Osteoblast (primary cell): ENCODE results near the gene OBI1. TPM values are rescaled to one million over a fixed set of nuclear protein-coding genes. Genes with fewer than 3 reads are reported as not detected.

ENCODE experiments used
- DNase-seq: peaks from one replicate; pipeline ENCODE4 v3.0.0; 2011; ENCODE audit warnings: low spot score, mixed read lengths; ENCODE audit not compliant: insufficient read length; ENCODE audit errors: missing footprints
- H2AFZ ChIP-seq: 2 replicates; pipeline ENCODE4 v1.6.0; 2011; ENCODE audit warnings: mild to moderate bottlenecking, low read length
- H3K27ac ChIP-seq: 2 replicates; pipeline ENCODE4 v1.5.1; 2011; ENCODE audit warnings: mild to moderate bottlenecking, low read depth, low read length, moderate library complexity
- H3K27me3 ChIP-seq: 2 replicates; pipeline ENCODE4 v1.6.0; 2012; ENCODE audit warnings: mild to moderate bottlenecking, control low read depth, inconsistent platforms, low read length, moderate library complexity; ENCODE audit not compliant: insufficient read depth
- H3K36me3 ChIP-seq: 2 replicates; pipeline ENCODE4 v1.5.1; 2011; ENCODE audit warnings: mild to moderate bottlenecking, low read length, control low read depth, moderate library complexity; ENCODE audit not compliant: insufficient read depth
- H3K4me1 ChIP-seq: 2 replicates; pipeline ENCODE4 v1.5.1; 2011; ENCODE audit warnings: mild to moderate bottlenecking, low read length, control low read depth, moderate library complexity; ENCODE audit not compliant: insufficient read depth
- H3K4me2 ChIP-seq: 2 replicates; pipeline ENCODE4 v1.6.0; 2011; ENCODE audit warnings: mild to moderate bottlenecking, low read length; ENCODE audit not compliant: insufficient read depth
- H3K4me3 ChIP-seq: fragments of 200-600 bp; sonication (generic); 3 replicates; pipeline ENCODE4 v1.5.1; 2012; ENCODE audit warnings: mild to moderate bottlenecking, low read length, inconsistent platforms; ENCODE audit not compliant: insufficient read depth
- H3K79me2 ChIP-seq: 2 replicates; pipeline ENCODE4 v1.6.0; 2012; ENCODE audit warnings: mild to moderate bottlenecking, low read length, control low read depth, inconsistent platforms; ENCODE audit not compliant: insufficient read depth
- H3K9me3 ChIP-seq: 2 replicates; pipeline ENCODE4 v1.5.1; 2011; ENCODE audit warnings: low read depth, low read length, control low read depth
- H4K20me1 ChIP-seq: 2 replicates; pipeline ENCODE4 v1.6.0; 2012; ENCODE audit warnings: mild to moderate bottlenecking, low read length, control low read depth; ENCODE audit not compliant: insufficient read depth
- total RNA-seq: library from RNA; depleted of rRNA; stranded (reverse); fragments of >200 nt; gene quantifications from 2 replicates; pipeline ENCODE4 v1.2.3, GENCODE V29; 2012
- TF ChIP-seq, protein P1 (sequence below): IDR thresholded peaks from 2 replicates; pipeline ENCODE4 v1.5.1; 2011; ENCODE audit warnings: mild to moderate bottlenecking, low read depth, low read length, moderate library complexity; ENCODE audit errors: extremely low read depth

Gene OBI1
- total RNA-seq, 1 donor, result 12.7 TPM

DNA sequence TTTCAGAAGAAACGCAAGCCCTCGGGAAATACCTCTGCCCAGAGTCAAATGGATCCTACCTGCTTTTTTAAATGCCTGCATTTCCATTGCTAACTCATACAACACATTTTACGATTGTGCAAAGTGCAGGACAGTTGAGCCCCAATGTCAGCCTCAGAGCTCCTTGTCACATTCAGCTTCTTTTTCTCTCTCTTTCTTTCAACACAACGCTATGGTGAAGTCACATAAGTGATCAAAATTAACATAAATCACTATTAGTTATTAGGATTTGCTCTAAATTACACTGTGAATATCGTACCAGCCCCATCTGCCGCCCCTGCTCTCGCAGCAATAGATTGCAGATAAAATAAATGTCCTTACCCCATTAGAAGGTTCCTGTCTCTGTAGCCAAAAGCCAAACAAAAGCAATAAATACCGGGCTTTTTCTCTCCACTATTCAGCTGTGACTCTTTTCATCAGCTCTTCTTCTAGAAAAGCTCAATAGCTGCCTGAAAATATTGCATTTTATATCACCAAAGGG, 64.4 kb downstream of the OBI1 start:
- H3K27me3 ChIP-seq, result peaks cover 75% of the 10 kb centered on the region
- TF ChIP-seq, protein P1, sequence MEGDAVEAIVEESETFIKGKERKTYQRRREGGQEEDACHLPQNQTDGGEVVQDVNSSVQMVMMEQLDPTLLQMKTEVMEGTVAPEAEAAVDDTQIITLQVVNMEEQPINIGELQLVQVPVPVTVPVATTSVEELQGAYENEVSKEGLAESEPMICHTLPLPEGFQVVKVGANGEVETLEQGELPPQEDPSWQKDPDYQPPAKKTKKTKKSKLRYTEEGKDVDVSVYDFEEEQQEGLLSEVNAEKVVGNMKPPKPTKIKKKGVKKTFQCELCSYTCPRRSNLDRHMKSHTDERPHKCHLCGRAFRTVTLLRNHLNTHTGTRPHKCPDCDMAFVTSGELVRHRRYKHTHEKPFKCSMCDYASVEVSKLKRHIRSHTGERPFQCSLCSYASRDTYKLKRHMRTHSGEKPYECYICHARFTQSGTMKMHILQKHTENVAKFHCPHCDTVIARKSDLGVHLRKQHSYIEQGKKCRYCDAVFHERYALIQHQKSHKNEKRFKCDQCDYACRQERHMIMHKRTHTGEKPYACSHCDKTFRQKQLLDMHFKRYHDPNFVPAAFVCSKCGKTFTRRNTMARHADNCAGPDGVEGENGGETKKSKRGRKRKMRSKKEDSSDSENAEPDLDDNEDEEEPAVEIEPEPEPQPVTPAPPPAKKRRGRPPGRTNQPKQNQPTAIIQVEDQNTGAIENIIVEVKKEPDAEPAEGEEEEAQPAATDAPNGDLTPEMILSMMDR, result no peak
- H3K4me2 ChIP-seq, result no peak overlapping the region
- H4K20me1 ChIP-seq, result no peaks in the 10 kb centered on the region
- no peaks in the 10 kb centered on the region for H3K9me3 ChIP-seq
- H3K4me3 ChIP-seq, result no peak overlapping the region
- H3K36me3 ChIP-seq, result no peaks in the 10 kb centered on the region
- no peaks in the 10 kb centered on the region for H3K4me1 ChIP-seq
- H3K79me2 ChIP-seq, result no peaks in the 10 kb centered on the region
- no peak overlapping the region for H2AFZ ChIP-seq
- DNase-seq, result no peak
- no peak overlapping the region for H3K27ac ChIP-seq

DNA sequence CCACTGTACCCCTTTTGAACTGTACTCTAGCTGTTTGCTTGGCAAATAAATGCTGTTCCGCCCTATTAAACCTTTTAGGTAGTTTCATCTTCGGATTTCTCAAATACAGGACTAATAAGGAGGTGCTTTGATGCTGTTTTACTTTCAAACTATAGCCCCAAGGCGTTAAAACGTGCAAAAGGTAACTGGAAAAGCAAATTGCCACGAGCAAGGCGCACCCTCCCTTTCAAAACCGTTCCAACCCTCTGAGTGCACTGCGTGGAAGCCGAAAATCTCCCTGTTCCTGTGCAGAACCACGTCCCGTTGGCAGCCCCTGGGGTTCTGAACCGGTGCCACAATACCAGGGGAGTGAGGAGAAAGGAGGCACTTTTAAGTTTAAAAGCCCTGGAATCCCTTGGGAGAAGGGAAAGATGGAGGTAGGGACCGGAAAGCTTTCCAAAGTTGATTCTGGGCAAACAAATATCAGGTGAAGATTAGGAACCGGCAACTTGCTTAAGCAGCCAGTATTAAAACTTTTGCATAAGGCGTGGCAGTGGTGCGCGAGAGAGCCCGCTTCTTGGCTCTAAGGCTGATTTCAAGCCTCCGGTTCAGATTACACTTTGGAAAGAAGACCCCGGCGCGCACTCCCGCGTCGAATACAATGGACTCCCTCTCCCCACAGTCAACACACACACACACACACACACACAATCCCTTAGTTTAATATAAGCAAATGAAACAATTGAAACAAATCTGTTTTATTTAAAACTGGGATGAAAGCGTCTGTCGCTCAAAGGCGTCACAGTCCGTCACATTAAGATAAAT, 65.1 kb downstream of the OBI1 start:
- Histone ChIP-seq H3K4me3 (no peak overlapping the region), H3K27me3 (peaks cover 68% of the 10 kb centered on the region), H2AFZ (no peak overlapping the region), H4K20me1 (no peaks in the 10 kb centered on the region), H3K79me2 (no peaks in the 10 kb centered on the region), H3K27ac (no peak overlapping the region), H3K36me3 (no peaks in the 10 kb centered on the region), H3K4me1 (no peaks in the 10 kb centered on the region), H3K4me2 (no peak overlapping the region), H3K9me3 (no peaks in the 10 kb centered on the region)
- no peak for DNase-seq
- TF ChIP-seq, protein P1, result no peak

DNA sequence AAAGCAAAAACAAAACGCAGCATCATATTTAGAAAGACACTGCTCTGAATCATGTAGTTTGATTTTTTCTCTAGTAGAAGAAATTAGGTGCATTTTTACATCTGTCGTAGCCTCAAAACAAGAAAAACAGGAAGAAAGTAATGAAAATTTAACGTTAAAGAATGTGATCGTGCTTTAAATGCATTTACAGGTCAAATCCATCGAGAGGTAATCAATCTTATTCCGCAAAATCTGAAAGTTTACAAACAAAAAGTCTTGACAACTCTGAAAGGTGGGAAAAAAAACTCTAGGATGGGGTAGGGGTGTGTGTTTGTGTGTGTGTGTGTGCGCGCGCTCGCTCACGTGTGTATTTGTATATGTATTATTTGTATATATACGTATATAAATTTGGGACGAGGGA, 65.8 kb downstream of the OBI1 start:
- Histone ChIP-seq H3K9me3 (no peaks in the 10 kb centered on the region), H3K4me1 (no peaks in the 10 kb centered on the region), H3K4me3 (no peak overlapping the region), H3K4me2 (no peak overlapping the region), H3K79me2 (no peaks in the 10 kb centered on the region), H3K27ac (no peak overlapping the region), H3K36me3 (no peaks in the 10 kb centered on the region), H4K20me1 (no peaks in the 10 kb centered on the region), H2AFZ (no peak overlapping the region), H3K27me3 (peaks cover 65% of the 10 kb centered on the region)
- no peak for DNase-seq
- TF ChIP-seq, protein P1, result no peak

DNA sequence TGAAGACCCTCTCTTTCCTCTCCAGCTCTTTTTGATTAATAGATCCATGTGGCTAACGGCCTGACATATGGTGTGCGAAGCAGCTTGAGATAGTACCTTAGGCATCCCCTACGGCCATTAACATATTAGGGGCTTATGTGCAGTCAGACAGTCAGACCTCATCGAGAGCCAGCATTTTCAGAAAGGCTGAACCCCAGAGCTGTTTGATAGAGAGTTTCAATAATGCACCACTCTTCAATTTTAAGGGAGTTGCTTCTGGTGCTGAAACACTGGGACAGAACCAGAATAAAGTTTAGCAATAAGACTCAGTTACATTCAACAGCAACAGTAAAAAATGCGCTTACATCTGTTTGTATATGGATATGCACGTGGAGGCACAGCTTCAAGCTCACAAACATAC, 66.4 kb downstream of the OBI1 start:
- TF ChIP-seq, protein P1, result no peak
- Histone ChIP-seq H3K27ac (no peak overlapping the region), H2AFZ (no peak overlapping the region), H3K36me3 (no peaks in the 10 kb centered on the region), H3K4me1 (no peaks in the 10 kb centered on the region), H3K4me3 (no peak overlapping the region), H3K4me2 (no peak overlapping the region), H3K9me3 (no peaks in the 10 kb centered on the region), H3K27me3 (peaks cover 65% of the 10 kb centered on the region), H4K20me1 (no peaks in the 10 kb centered on the region), H3K79me2 (no peaks in the 10 kb centered on the region)
- DNase-seq, result no peak
